HG02798 (cell line): ENCODE measurements around the gene PREX1.
A peak's percentile ranks its signal among the peaks of the same experiment; 100 is the strongest.

Experiments
- ATAC-seq: cut with Tn5 transposase; IDR thresholded peaks from one replicate; pipeline ENCODE4 v1.9.1; 2021; ENCODE audit warnings: mild to moderate bottlenecking; ENCODE audit not compliant: unreplicated experiment, poor library complexity

PREX1 gene

DNA sequence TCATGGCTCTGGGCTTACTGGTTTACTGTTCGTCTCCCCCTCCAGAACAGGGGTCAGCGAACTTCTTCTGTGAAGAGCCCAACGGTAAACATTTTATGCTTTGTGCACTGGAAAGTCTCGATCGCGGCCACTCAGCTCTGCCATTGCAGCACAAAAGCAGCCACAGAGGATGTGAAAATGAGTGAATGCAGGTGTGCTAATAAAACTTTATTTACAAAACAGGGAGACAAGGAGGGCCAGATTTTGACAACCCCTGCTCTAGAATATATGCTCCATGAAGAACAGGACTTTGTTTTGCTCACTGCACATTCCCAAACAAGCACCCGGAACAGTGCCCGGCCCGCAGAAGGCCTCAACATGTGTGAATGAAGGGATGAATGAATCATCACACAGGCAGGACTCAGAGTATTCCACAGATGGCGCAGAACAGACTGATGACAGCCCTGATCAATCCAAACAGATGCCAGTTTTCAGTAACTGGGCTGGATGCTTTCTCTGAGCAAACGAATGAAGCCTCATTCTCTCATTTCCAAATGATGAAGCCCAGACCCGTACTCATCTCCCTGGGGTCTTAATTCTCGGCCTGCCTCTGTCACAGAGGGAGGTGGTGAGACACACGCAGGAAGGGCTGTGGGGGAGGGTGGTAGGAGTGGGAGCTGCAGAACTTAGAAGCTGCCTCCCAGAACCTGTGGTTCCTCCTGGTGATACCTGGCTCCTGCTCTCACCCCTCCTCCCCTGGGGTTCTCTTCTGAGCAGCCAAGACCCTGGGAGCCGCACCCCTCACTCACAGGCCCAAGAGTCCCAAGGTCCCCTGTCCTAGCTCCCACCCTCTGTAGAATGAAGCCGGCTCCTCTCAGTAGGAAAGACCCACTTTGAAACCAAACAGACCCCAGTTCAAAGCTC is 196.4 kb downstream of the PREX1 start:
- ATAC-seq = no peak

DNA sequence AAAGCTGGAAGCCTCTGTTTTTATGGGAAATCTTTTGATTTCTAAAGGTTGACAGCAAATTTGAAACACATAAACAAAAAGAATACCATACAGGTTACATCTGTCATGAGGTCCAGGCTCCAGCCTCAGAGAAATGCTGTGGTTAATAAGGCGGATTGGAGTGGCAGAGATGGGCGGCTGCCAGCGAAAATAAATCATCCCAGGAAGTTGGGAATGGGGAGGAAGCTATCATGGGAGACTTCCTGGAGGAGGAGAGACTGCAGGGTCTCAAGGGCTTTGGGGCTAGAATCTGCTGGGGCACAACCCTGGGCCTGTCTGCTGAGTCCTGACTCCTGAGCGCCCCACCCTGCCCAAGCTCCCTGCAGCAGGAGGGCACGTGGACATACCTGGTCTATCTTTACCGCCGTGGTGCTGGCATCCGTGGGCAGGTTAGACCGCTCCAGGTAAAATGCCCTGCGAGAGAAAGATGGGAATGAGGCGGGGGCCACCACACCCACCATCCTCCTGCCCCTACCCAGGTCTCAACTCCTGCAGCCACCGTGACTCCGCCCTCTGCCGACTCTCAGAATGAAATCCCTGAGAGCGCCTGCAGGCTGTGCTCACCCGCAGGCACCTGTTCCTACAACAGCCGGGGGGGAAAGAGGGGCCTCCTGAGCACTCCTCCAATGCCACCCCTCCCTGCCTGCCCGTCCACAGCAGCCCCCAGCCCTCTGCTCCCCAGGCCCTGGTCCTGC is 197.3 kb downstream of the PREX1 start:
- ATAC-seq = no peak

DNA sequence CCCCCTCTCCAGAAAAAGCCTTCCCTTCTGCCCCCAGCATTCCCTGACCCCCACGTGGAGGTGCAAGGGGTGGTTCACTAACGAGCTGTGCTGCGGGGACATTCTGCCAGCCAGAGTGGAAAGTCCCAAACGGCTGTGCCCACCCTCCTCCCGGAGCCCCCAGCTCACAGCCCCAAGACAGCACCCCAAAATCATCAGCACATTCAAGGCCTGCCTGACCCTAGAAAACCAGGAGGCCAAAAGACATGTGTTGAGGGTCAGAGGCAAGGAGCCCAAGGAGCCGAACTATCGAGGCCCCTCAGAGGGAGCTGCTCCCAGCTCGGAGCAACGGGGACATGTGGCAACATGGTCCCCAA is 197.9 kb downstream of the PREX1 start:
- no peak for ATAC-seq

GRCh38 chr20:48629069-48629959 is 198.5 kb downstream of the PREX1 start:
- no peak for ATAC-seq

DNA sequence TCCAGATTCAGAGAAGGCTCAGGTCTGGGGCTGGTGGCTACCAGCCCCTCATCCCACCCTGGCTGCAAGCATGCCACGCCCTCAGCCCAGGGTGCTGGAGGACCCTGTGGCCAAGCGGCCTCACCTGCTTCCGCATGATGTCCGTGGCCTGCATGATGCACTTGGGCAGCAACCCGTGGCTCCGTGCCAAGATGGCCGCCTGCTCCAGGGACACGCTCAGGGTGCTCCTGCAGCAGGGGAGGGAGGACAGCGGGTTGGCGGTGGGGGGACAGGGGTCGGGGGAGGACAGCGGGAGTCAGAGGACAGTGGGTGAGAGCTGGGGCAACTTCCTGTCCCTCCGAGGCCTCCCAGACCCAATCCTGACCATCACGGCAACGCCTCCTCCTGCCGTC is 200.1 kb downstream of the PREX1 start:
- no peak for ATAC-seq

GRCh38 chr20:48626938-48627736 is 200.7 kb downstream of the PREX1 start:
- ATAC-seq = no peak

GRCh38 chr20:48626226-48626937 is 201.4 kb downstream of the PREX1 start:
- no peak for ATAC-seq

DNA sequence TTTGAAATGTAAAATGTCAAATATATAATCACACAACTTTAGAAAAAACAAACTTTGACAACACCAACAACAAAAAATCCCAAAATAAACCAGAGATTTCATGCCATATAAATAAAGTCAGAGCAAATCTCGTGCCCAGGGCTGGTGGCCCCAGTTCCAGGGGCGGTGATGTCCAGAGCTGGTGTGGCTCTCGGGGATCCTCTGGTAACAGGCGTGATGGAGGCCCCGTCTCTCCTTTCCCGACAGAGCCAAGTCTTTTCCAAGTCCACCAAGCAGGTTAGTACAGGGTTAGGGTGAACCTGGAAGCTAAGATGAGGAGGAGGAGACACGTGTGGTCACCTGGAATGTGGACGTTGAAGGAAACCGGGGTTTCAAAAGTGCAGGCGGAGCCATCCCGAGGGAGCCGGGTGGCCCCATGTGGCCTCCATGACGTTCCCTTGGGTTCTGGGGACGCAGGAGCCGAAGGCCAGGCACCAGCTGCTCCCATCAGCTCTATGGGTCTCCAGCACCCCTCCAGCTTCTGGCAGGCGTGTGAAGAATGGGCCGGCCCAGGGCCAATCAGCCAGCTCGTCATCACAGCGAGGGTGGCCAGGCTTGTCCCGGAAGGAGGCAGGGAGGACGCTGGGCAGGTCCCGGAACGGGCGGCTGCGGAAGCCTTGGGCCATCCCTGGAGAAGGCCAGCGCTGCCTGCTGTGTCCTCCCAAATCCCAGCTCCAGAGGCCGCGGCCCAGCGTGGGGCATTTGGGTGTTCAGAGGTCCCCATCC is 202.5 kb downstream of the PREX1 start:
- ATAC-seq = no peak

DNA sequence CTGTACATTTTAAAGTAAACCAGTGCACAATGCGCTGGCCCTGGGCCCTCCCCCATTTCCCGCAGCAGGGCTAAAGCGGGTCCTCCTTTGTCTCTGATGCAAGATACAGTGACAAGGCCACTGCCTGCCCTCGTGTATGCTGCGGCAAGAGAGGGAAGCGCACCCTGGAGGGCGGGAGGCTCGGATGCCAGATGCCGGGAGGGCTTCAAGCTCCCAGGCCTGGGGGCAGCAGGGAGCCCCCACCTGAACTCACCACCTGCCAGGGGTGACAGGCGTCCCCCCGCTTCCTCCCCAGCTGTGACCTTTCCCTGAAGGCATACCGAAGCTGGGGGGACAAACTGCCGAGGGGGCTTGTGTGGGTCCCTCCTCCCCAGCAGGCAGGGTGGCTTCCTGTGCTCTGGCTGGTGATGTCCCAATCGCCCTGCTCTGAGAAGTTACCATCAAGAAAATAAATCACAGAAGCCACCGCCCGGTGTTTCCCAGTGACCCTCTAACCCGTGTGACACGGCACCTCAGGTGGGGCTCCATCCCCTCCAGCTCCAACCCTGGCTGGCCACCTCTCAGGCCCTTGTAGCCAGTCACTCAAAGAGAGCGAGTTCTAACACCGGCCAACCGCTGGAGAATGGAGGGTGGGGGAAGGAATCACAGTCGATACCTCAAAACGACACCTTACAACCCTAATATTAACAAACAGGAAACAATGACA is 203.3 kb downstream of the PREX1 start:
- ATAC-seq = no peak

DNA sequence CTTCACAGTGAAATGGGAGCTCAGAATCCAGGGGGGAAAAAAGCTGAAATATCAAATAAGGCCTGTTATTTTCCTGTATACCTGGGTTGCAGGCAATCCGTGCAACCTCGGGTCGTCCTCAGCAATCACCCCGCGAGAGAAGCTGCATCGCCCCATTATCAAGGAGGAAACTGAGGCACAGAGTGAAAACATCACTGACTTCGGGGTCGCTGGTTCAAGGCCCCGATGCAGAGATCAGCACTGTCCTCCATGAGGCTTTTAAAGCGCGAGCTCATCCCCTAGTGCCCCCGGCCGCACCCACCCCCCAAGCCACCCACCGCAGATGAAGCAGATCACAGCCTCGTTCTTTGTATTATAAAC is 203.9 kb downstream of the PREX1 start:
- ATAC-seq = no peak

GRCh38 chr20:48623176-48623905 is 204.5 kb downstream of the PREX1 start:
- no peak for ATAC-seq

GRCh38 chr20:48622421-48622820 is 205.4 kb downstream of the PREX1 start:
- no peak for ATAC-seq

- ATAC-seq = peak; percentile 24
Measured at GRCh38 chr20:48621376-48622078, 206.3 kb downstream of the PREX1 start.

- ATAC-seq = peak; percentile 58
Measured at GRCh38 chr20:48620507-48621375, 207.1 kb downstream of the PREX1 start.

DNA sequence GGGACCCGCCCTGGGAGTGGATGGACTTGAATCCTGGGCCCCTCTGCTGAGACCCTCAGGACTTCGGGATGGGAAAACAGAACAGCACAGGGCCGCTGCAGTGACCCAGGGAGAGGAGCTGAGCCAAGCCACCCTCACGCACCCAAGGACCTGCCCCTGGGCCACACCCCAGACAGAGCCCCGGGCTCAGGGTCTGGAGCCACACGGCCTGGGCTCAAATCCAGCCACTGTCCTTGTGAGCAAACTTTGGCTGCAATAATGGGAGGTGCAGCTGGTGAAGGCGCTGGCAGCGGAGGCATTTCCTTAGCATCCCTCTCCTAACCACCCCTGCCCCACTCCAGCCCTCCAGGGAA is 207.7 kb downstream of the PREX1 start:
- no peak for ATAC-seq
